ENCODE results near the gene PRKD1. TPM values are rescaled to one million over a fixed set of nuclear protein-coding genes. Genes with fewer than 3 reads are reported as not detected.
"Not testable (repeated sequence)": the region's sequence is repeated elsewhere in the genome, so short reads cannot be mapped to it uniquely, and the experiment has no call there.

The PRKD1 gene
- polyA plus RNA-seq, 5 donors: 19.9 to 28.3 (median 22.8) TPM

- DNase-seq: no peak
Measured at GRCh38 chr14:29743531-29743930, 184.1 kb downstream of the PRKD1 start.

- DNase-seq: no peak
Measured at GRCh38 chr14:29741909-29742401, 185.7 kb downstream of the PRKD1 start.

GRCh38 chr14:29740491-29740890 lies 187.2 kb downstream of the PRKD1 start:
- no peak for DNase-seq

- DNase-seq: no peak
Measured at GRCh38 chr14:29738950-29739349, 188.7 kb downstream of the PRKD1 start.

- DNase-seq: no peak
Measured at GRCh38 chr14:29738056-29738455, 189.6 kb downstream of the PRKD1 start.

GRCh38 chr14:29735459-29735858 lies 192.2 kb downstream of the PRKD1 start:
- DNase-seq: no peak

GRCh38 chr14:29734732-29735131 lies 192.9 kb downstream of the PRKD1 start:
- DNase-seq: no peak

GRCh38 chr14:29726560-29727331 lies 200.9 kb downstream of the PRKD1 start:
- DNase-seq: not testable (repeated sequence)

GRCh38 chr14:29724991-29725390 lies 202.7 kb downstream of the PRKD1 start:
- DNase-seq: peak; percentile 47 to 53

- DNase-seq: no peak
Measured at GRCh38 chr14:29722831-29723230, 204.8 kb downstream of the PRKD1 start.

- DNase-seq: no peak
Measured at GRCh38 chr14:29721586-29721985, 206.1 kb downstream of the PRKD1 start.

- DNase-seq: no peak
Measured at GRCh38 chr14:29717901-29718300, 209.7 kb downstream of the PRKD1 start.

- DNase-seq: no peak
Measured at GRCh38 chr14:29716150-29716549, 211.5 kb downstream of the PRKD1 start.

GRCh38 chr14:29712601-29713000 lies 215.0 kb downstream of the PRKD1 start:
- DNase-seq: no peak

GRCh38 chr14:29710015-29710414 lies 217.6 kb downstream of the PRKD1 start:
- no peak for DNase-seq

GRCh38 chr14:29709490-29709889 lies 218.2 kb downstream of the PRKD1 start:
- DNase-seq: no peak

- no peak for DNase-seq
Measured at GRCh38 chr14:29706700-29707099, 220.9 kb downstream of the PRKD1 start.

GRCh38 chr14:29705801-29706200 lies 221.8 kb downstream of the PRKD1 start:
- DNase-seq: no peak

GRCh38 chr14:29689597-29689996 lies 238.1 kb downstream of the PRKD1 start:
- DNase-seq: not testable (repeated sequence)

GRCh38 chr14:29687866-29688265 lies 239.8 kb downstream of the PRKD1 start:
- DNase-seq: no peak

- no peak for DNase-seq
Measured at GRCh38 chr14:29687071-29687765, 240.4 kb downstream of the PRKD1 start.

- DNase-seq: peak in 1 of 2 donors; percentile 5
Measured at GRCh38 chr14:29684926-29685325, 242.7 kb downstream of the PRKD1 start.

GRCh38 chr14:29682789-29683188 lies 244.9 kb downstream of the PRKD1 start:
- DNase-seq: no peak
